WTC11 (cell line): ENCODE results near the gene MSH3. TPM values are rescaled to one million over a fixed set of nuclear protein-coding genes. Genes with fewer than 3 reads are reported as not detected.

Experiments used
- ATAC-seq: fragments of 200-7000 bp; cut with Tn5 transposase; 2 replicates; pipeline ENCODE4 v1.10.0; 2021; ENCODE audit warnings: mild to moderate bottlenecking, moderate library complexity
- CTCF ChIA-PET: fragments of 300-600 bp; sonication (Branson Sonifier 250); formaldehyde crosslinking; loops from one replicate; lab custom pipeline; 2021; ENCODE audit warnings: antibody characterized with exemption; lab: Charles Lee
- POLR2A ChIA-PET: fragments of 350-600 bp; sonication (Branson Sonifier 250); formaldehyde crosslinking; loops from one replicate; lab custom pipeline; 2021; ENCODE audit warnings: antibody characterized with exemption; lab: Charles Lee
- DNase-seq: peaks from one replicate; pipeline ENCODE4 v3.0.0; 2021; ENCODE audit warnings: low spot score
- H3K27ac Mint-ChIP-seq: 2 replicates; pipeline ENCODE4 v1.8.0; 2021; ENCODE audit warnings: mixed read lengths
- H3K27me3 Mint-ChIP-seq: 2 replicates; pipeline ENCODE4 v1.8.0; 2021; ENCODE audit warnings: low read depth, mild to moderate bottlenecking, moderate library complexity, mixed read lengths
- H3K36me3 Mint-ChIP-seq: 2 replicates; pipeline ENCODE4 v1.8.0; 2021; ENCODE audit warnings: mixed read lengths
- H3K4me1 Mint-ChIP-seq: 2 replicates; pipeline ENCODE4 v1.8.0; 2022; ENCODE audit warnings: mixed read lengths
- H3K4me3 Mint-ChIP-seq: 2 replicates; pipeline ENCODE4 v1.8.0; 2021; ENCODE audit warnings: mild to moderate bottlenecking, moderate library complexity, mixed read lengths
- H3K9me3 Mint-ChIP-seq: 2 replicates; pipeline ENCODE4 v1.8.0; 2021; ENCODE audit warnings: mixed read lengths
- ATF1 ChIP-seq: sonication (generic); formaldehyde crosslinking; IDR thresholded peaks from 2 replicates; pipeline ENCODE4 v1.8.1; 2023; ENCODE audit warnings: mild to moderate bottlenecking, moderate library complexity, missing genetic modification reagents
- CREM ChIP-seq: sonication (generic); formaldehyde crosslinking; IDR thresholded peaks from 2 replicates; pipeline ENCODE4 v1.8.1; 2022; ENCODE audit warnings: mild to moderate bottlenecking, missing genetic modification reagents, moderate library complexity
- CTCF ChIP-seq: fragments of 200-600 bp; IDR thresholded peaks from 2 replicates; pipeline ENCODE4 v1.8.0; 2022; ENCODE audit warnings: antibody characterized with exemption
- ELF4 ChIP-seq: sonication (generic); formaldehyde crosslinking; IDR thresholded peaks from 2 replicates; pipeline ENCODE4 v1.8.1; 2022; ENCODE audit warnings: low read depth, mild to moderate bottlenecking, moderate library complexity, missing genetic modification reagents
- EMX1 ChIP-seq: fragments of 250-450 bp; sonication (Bioruptor Pico); IDR thresholded peaks from 2 replicates; pipeline ENCODE4 v1.8.0; 2021; ENCODE audit warnings: mild to moderate bottlenecking
- FOXP1 ChIP-seq: sonication (generic); formaldehyde crosslinking; IDR thresholded peaks from 2 replicates; pipeline ENCODE4 v1.8.0; 2022; ENCODE audit warnings: missing genetic modification reagents, mild to moderate bottlenecking, moderate library complexity, borderline replicate concordance
- GTF2I ChIP-seq: fragments of 250-450 bp; sonication (Bioruptor Pico); conservative IDR thresholded peaks from 2 replicates; pipeline ENCODE4 v1.4.0; 2021; ENCODE audit warnings: mild to moderate bottlenecking
- IRF1 ChIP-seq: sonication (generic); formaldehyde crosslinking; IDR thresholded peaks from 2 replicates; pipeline ENCODE4 v1.8.0; 2023; ENCODE audit warnings: missing genetic modification reagents
- MXD4 ChIP-seq: fragments of 250-450 bp; sonication (Bioruptor Pico); IDR thresholded peaks from 2 replicates; pipeline ENCODE4 v1.8.0; 2021; ENCODE audit warnings: mild to moderate bottlenecking, moderate library complexity, borderline replicate concordance
- MYBL2 ChIP-seq: sonication (generic); formaldehyde crosslinking; IDR thresholded peaks from 2 replicates; pipeline ENCODE4 v1.8.1; 2023; ENCODE audit warnings: mild to moderate bottlenecking, moderate library complexity, missing genetic modification reagents
- NFYB ChIP-seq: sonication (generic); formaldehyde crosslinking; conservative IDR thresholded peaks from 2 replicates; pipeline ENCODE4 v1.8.0; 2022; ENCODE audit warnings: low read depth, missing genetic modification reagents
- PREB ChIP-seq: sonication (generic); formaldehyde crosslinking; IDR thresholded peaks from 2 replicates; pipeline ENCODE4 v1.8.1; 2022; ENCODE audit warnings: mild to moderate bottlenecking, missing genetic modification reagents, moderate library complexity, borderline replicate concordance
- SOX15 ChIP-seq: fragments of 250-450 bp; sonication (Bioruptor Pico); IDR thresholded peaks from 2 replicates; pipeline ENCODE4 v1.9.0; 2021; ENCODE audit warnings: mild to moderate bottlenecking
- SP1 ChIP-seq: sonication (generic); formaldehyde crosslinking; conservative IDR thresholded peaks from 2 replicates; pipeline ENCODE4 v1.8.1; 2022; ENCODE audit warnings: missing genetic modification reagents
- TCF7 ChIP-seq: sonication (generic); formaldehyde crosslinking; IDR thresholded peaks from 2 replicates; pipeline ENCODE4 v1.8.0; 2022; ENCODE audit warnings: mild to moderate bottlenecking, low read depth, missing genetic modification reagents, moderate library complexity
- USF1 ChIP-seq: sonication (generic); formaldehyde crosslinking; IDR thresholded peaks from 2 replicates; pipeline ENCODE4 v1.8.0; 2022; ENCODE audit warnings: mild to moderate bottlenecking, missing genetic modification reagents
- ZNF138 ChIP-seq: sonication (generic); formaldehyde crosslinking; conservative IDR thresholded peaks from 2 replicates; pipeline ENCODE4 v1.8.1; 2022; ENCODE audit warnings: mild to moderate bottlenecking, moderate library complexity, missing genetic modification reagents
- ZNF317 ChIP-seq: sonication (generic); formaldehyde crosslinking; IDR thresholded peaks from 2 replicates; pipeline ENCODE4 v1.8.1; 2023; ENCODE audit warnings: low read depth, mild to moderate bottlenecking, moderate library complexity, missing genetic modification reagents, borderline replicate concordance
- ZNF416 ChIP-seq: fragments of 250-450 bp; sonication (Bioruptor Pico); IDR thresholded peaks from 2 replicates; pipeline ENCODE4 v1.9.0; 2021; ENCODE audit warnings: mild to moderate bottlenecking, inconsistent platforms
- total RNA-seq: library from RNA; stranded (reverse); gene quantifications from 3 replicates; pipeline ENCODE4 v1.2.3, GENCODE V29; 2021
- TF ChIP-seq, protein P1 (sequence below): sonication (generic); formaldehyde crosslinking; IDR thresholded peaks from 2 replicates; pipeline ENCODE4 v1.8.0; 2023; ENCODE audit warnings: mild to moderate bottlenecking, missing genetic modification reagents
- TF ChIP-seq, protein P2 (sequence below): fragments of 250-450 bp; sonication (Bioruptor Pico); IDR thresholded peaks from 2 replicates; pipeline ENCODE4 v1.9.0; 2021; ENCODE audit warnings: mild to moderate bottlenecking
- TF ChIP-seq, protein P3 (sequence below): fragments of 250-450 bp; sonication (Bioruptor Pico); conservative IDR thresholded peaks from 2 replicates; pipeline ENCODE4 v1.9.0; 2021; ENCODE audit warnings: mild to moderate bottlenecking
- TF ChIP-seq, protein P4 (sequence below): sonication (generic); formaldehyde crosslinking; IDR thresholded peaks from 2 replicates; pipeline ENCODE4 v1.8.1; 2023; ENCODE audit warnings: mild to moderate bottlenecking, missing genetic modification reagents, moderate library complexity

The MSH3 gene
- total RNA-seq, 1 experiment from 2014 or later = 14.6 TPM

- TF ChIP-seq ZNF317 (CRISPR knock-in tag) = no peak
- TF ChIP-seq, protein P1, sequence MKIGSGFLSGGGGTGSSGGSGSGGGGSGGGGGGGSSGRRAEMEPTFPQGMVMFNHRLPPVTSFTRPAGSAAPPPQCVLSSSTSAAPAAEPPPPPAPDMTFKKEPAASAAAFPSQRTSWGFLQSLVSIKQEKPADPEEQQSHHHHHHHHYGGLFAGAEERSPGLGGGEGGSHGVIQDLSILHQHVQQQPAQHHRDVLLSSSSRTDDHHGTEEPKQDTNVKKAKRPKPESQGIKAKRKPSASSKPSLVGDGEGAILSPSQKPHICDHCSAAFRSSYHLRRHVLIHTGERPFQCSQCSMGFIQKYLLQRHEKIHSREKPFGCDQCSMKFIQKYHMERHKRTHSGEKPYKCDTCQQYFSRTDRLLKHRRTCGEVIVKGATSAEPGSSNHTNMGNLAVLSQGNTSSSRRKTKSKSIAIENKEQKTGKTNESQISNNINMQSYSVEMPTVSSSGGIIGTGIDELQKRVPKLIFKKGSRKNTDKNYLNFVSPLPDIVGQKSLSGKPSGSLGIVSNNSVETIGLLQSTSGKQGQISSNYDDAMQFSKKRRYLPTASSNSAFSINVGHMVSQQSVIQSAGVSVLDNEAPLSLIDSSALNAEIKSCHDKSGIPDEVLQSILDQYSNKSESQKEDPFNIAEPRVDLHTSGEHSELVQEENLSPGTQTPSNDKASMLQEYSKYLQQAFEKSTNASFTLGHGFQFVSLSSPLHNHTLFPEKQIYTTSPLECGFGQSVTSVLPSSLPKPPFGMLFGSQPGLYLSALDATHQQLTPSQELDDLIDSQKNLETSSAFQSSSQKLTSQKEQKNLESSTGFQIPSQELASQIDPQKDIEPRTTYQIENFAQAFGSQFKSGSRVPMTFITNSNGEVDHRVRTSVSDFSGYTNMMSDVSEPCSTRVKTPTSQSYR (CRISPR knock-in tag) = no peak
- TF ChIP-seq ZNF138 (CRISPR knock-in tag) = no peak
- TF ChIP-seq ELF4 (CRISPR knock-in tag) = no peak
- no peak for TF ChIP-seq SP1 (CRISPR knock-in tag)
- TF ChIP-seq FOXP1 (CRISPR knock-in tag) = no peak
Measured at GRCh38 chr5:80662108-80662507, 7.7 kb downstream of the MSH3 start (continued).

GRCh38 chr5:80665057-80665456, 10.6 kb downstream of the MSH3 start:
- Mint-ChIP-seq H3K27ac (no peak overlapping the region), H3K9me3 (peaks cover 9% of the 10 kb centered on the region), H3K4me3 (no peak overlapping the region), H3K27me3 (no peaks in the 10 kb centered on the region; the same call in 1 of the 2 replicates), H3K4me1 (peaks cover 5% of the 10 kb centered on the region; the same call in 1 of the 2 replicates), H3K36me3 (peaks cover 62% of the 10 kb centered on the region)
- ChIA-PET POLR2A (no interaction called here), CTCF (no interaction called here)
- DNase-seq (no peak), ATAC-seq (no peak)
- TF ChIP-seq EMX1 (CRISPR knock-in tag) (no peak), NFYB (CRISPR knock-in tag) (no peak), ATF1 (no peak), ZNF416 (no peak), USF1 (CRISPR knock-in tag) (no peak), MYBL2 (CRISPR knock-in tag) (no peak), SOX15 (CRISPR knock-in tag) (no peak), MXD4 (CRISPR knock-in tag) (no peak), TCF7 (CRISPR knock-in tag) (no peak), IRF1 (no peak), PREB (no peak), CTCF (no peak), CREM (CRISPR knock-in tag) (no peak), GTF2I (CRISPR knock-in tag) (no peak)
- TF ChIP-seq, protein P2, sequence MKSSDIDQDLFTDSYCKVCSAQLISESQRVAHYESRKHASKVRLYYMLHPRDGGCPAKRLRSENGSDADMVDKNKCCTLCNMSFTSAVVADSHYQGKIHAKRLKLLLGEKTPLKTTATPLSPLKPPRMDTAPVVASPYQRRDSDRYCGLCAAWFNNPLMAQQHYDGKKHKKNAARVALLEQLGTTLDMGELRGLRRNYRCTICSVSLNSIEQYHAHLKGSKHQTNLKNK (CRISPR knock-in tag) = no peak
- TF ChIP-seq, protein P3, sequence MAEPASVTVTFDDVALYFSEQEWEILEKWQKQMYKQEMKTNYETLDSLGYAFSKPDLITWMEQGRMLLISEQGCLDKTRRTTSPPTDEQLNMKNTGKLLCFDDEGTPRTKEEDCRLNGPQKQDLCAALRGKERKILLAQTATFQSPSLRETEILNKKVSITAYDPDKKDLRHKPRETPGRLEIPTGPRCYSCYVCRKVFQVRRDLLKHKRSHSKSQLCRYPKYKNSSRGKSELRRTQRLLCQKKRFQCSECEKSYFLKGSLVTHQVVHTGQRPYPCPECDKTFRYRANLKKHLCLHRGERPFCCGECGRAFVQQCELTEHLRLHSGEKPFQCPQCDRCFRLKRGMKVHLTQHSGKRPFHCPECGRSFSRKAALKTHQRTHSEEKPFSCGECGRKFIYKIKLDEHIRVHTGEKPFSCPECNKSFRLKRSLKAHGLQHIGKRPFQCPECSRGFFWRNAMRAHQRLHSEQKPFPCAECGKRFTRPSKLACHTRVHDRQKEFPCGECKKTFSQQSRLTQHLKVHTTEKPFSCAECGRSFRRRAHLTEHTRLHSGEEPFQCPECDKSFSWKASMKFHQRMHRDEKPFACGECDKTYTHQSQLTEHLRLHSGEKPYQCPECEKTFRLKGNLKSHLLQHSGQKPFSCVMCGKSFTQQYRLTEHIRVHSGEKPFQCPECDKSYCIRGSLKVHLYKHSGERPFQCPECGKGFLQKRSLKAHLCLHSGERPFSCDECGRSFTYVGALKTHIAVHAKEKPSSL (CRISPR knock-in tag) = no peak
- TF ChIP-seq, protein P4, sequence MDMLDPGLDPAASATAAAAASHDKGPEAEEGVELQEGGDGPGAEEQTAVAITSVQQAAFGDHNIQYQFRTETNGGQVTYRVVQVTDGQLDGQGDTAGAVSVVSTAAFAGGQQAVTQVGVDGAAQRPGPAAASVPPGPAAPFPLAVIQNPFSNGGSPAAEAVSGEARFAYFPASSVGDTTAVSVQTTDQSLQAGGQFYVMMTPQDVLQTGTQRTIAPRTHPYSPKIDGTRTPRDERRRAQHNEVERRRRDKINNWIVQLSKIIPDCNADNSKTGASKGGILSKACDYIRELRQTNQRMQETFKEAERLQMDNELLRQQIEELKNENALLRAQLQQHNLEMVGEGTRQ (CRISPR knock-in tag) = no peak
